Stromal cell of bone marrow (primary cell): ENCODE data around the gene COQ9.

Experiments used
- DNase-seq: peaks from one replicate; pipeline ENCODE4 v3.0.0-alpha.2; 2012; ENCODE audit warnings: low read depth

COQ9 gene

GRCh38 chr16:57473176-57473840 is 26.0 kb downstream of the COQ9 start:
- DNase-seq = no peak

GRCh38 chr16:57473906-57474305 is 26.6 kb downstream of the COQ9 start:
- no peak for DNase-seq

- DNase-seq = no peak
These were observed 27.7 kb downstream of the COQ9 start for GRCh38 chr16:57474671-57475661.

GRCh38 chr16:57475711-57476339 is 28.5 kb downstream of the COQ9 start:
- DNase-seq = no peak

- no peak for DNase-seq
These were observed 29.5 kb downstream of the COQ9 start for GRCh38 chr16:57476546-57477410.

- no peak for DNase-seq
These were observed 30.4 kb downstream of the COQ9 start for GRCh38 chr16:57477531-57478202.

GRCh38 chr16:57478396-57479204 is 31.3 kb downstream of the COQ9 start:
- DNase-seq = no peak

GRCh38 chr16:57479205-57479975 is 32.1 kb downstream of the COQ9 start:
- peak; percentile 65 for DNase-seq

GRCh38 chr16:57479976-57480753 is 32.9 kb downstream of the COQ9 start:
- DNase-seq = no peak

- no peak for DNase-seq
These were observed 33.5 kb downstream of the COQ9 start for GRCh38 chr16:57480754-57481230.

- DNase-seq = no peak
These were observed 34.1 kb downstream of the COQ9 start for GRCh38 chr16:57481421-57481820.

GRCh38 chr16:57482845-57483545 is 35.7 kb downstream of the COQ9 start:
- DNase-seq = no peak

- DNase-seq = no peak
These were observed 36.6 kb downstream of the COQ9 start for GRCh38 chr16:57483725-57484514.

GRCh38 chr16:57484515-57485005 is 37.3 kb downstream of the COQ9 start:
- DNase-seq = no peak

- DNase-seq = no peak
These were observed 38.0 kb downstream of the COQ9 start for GRCh38 chr16:57485091-57485915.
